Astrocyte (in vitro differentiated cells and primary cell): ENCODE data around the gene MUS81.

Experiments
- EZH2 ChIP-seq: IDR thresholded peaks from 2 replicates; pipeline ENCODE4 v1.6.1; 2012; ENCODE audit warnings: mild to moderate bottlenecking, low read length, inconsistent platforms; ENCODE audit not compliant: insufficient read depth
- TF ChIP-seq, protein P1 (sequence below): IDR thresholded peaks from 2 replicates; pipeline ENCODE4 v1.5.1; 2011; ENCODE audit warnings: low read depth, mild to moderate bottlenecking, inconsistent platforms, low read length, moderate library complexity; ENCODE audit not compliant: insufficient read depth

DNA sequence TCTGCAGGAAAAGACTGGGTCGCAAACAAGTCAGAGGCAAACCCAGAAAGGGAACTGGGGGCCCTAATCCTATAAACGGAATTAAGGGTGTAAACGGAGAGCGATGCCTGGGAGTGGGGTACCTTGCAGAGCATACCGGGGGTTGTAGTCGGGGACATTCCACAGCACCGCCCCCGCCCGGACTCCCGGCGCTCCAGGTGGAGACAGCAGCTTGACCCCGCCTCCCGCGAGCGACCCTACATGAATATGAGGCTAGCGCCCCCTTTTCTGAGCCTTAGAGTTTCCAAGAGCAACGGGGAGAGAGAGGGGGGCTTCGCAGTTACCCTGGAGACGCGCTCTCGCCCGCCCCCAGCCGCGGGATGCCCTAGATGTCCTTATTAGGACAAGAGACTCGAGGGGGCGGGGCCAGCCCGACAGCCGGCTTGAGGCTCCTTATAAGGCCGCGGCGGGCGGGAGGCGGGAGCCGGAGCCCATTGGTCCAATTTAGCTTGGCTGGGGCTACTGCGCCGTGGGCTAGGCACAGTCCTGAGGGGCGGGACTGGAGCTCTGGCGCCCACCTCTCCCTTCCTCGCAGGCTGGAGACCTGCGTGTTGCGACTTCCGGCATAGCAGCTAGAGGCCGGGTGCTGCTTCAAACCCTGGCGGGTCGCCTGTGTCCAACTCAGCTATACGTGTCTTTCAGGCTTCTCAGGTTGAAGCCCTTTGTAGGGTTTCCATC, 980 bp upstream of the MUS81 start:
- TF ChIP-seq, protein P1, sequence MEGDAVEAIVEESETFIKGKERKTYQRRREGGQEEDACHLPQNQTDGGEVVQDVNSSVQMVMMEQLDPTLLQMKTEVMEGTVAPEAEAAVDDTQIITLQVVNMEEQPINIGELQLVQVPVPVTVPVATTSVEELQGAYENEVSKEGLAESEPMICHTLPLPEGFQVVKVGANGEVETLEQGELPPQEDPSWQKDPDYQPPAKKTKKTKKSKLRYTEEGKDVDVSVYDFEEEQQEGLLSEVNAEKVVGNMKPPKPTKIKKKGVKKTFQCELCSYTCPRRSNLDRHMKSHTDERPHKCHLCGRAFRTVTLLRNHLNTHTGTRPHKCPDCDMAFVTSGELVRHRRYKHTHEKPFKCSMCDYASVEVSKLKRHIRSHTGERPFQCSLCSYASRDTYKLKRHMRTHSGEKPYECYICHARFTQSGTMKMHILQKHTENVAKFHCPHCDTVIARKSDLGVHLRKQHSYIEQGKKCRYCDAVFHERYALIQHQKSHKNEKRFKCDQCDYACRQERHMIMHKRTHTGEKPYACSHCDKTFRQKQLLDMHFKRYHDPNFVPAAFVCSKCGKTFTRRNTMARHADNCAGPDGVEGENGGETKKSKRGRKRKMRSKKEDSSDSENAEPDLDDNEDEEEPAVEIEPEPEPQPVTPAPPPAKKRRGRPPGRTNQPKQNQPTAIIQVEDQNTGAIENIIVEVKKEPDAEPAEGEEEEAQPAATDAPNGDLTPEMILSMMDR, result no peak
- TF ChIP-seq EZH2, result no peak
